Activated T-cell treated with anti-CD3 and anti-CD28 coated beads, Interleukin-2, amount 50 U/mL, for 48 hours (primary cell): Measurements from ENCODE around the gene UBR7.
"Not testable (repeated sequence)": the region's sequence is repeated elsewhere in the genome, so short reads cannot be mapped to it uniquely, and the experiment has no call there.

ENCODE experiments used
- DNase-seq, 2 experiments: peaks; one replicate each; pipeline ENCODE4 v3.0.0-alpha.2; 2020

Gene UBR7

DNA sequence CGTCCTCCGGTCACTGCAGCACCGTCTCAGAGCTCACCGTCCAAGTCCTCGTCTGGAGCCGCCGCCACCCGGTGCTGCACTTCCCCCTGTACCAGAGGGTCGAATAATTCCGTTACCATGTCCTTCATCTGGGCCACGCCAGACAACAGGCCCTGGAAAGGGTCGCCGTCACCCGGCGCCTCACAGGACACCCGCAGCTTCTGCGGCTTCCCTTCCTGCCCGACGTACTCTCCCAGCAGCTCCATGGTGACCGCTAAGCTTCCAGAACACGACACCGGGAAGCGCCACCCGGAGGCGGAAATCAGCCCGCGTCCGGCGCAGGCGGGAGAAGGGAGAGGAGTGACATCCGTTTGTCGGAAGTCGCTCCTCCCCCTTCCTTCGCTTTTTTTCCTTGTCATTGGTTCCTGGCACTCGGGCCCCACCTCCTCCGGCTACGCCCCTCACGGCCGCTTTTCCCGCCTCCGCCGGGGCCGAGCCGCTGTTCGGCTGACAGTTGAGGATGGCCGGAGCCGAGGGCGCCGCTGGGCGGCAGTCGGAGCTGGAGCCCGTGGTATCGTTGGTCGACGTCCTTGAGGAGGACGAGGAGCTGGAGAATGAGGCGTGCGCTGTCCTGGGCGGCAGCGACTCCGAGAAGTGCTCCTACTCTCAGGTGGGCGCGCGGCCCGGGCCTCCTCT, at the start of gene UBR7, which contains the start of gene GON7:
TSS of gene UBR7 (plus strand) at position 464 of the 675 bp plus-strand sequence. CDS start at position 500, 36 bp downstream.
TSS of gene GON7 (minus strand) at position 273 of the 675 bp plus-strand sequence. CDS start at position 245, 28 bp downstream.
- DNase-seq, result peak; percentile 93

GRCh38 chr14:93158349-93158748, 48.7 kb upstream of the UBR7 start:
- DNase-seq, result not testable (repeated sequence)

DNA sequence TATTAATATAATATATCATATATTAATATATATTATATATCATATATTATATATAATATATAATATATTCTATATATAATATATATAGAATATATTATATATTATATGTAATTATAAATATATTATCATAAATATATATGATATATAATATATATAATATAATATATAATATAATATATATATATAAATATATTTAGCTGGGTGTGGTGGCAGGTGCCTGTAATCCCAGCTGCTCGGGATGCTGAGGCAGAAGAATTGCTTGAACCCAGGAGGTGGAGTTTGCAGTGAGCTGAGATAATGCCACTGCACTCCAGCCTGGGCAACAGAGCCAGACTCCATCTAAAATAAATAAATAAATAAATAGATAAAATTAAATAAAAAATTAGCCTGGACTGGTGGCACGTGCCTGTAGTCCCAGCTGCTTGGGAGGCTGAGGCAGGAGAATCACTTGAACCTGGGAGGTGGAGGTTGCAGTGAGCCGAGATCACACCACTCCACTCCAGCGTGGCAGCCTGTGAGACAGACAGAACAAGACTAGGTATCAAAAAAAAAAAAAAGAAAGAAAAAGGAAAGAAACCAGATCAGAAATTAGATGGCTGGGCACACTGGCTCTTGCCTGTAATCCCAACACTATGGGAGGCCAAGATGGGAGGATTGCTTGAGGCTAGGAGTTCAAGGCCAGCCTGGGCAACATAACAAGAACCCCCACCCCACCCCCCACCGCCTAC, 47.3 kb upstream of the UBR7 start:
- not testable (repeated sequence) for DNase-seq

GRCh38 chr14:93160353-93160801, 46.7 kb upstream of the UBR7 start:
- peak in 1 of 2 experiments; percentile 26 for DNase-seq

GRCh38 chr14:93161411-93161940, 45.6 kb upstream of the UBR7 start:
- no peak for DNase-seq

DNA sequence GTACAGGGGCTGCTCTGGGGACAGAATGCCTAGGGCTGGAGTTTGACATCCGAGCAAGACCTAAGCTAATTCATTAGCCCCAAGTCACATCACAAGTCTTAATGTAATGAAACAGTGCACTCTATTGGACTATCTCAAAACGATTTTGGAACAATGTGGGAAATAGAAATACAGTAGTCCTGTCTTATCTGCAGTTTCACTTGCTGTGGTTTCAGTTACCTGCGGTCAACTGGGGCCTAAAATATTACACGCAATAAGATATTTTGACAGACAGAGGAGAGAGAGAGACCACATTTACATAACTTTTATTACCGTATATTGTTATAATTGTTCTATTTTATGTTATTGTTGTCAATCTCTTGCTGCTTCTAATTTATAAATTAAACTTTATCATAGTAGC, 43.5 kb upstream of the UBR7 start:
- no peak for DNase-seq

- DNase-seq, result not testable (repeated sequence)
Observed at GRCh38 chr14:93165271-93166265, 41.5 kb upstream of the UBR7 start.

GRCh38 chr14:93168610-93169009, 38.4 kb upstream of the UBR7 start:
- DNase-seq, result not testable (repeated sequence)

- DNase-seq, result not testable (repeated sequence)
Observed at GRCh38 chr14:93169619-93170018, 37.4 kb upstream of the UBR7 start.

- not testable (repeated sequence) for DNase-seq
Observed at GRCh38 chr14:93170141-93170540, 36.9 kb upstream of the UBR7 start.

GRCh38 chr14:93171376-93171775, 35.7 kb upstream of the UBR7 start:
- DNase-seq, result no peak

GRCh38 chr14:93173943-93174395, 33.1 kb upstream of the UBR7 start:
- peak in 1 of 2 experiments; percentile 26 for DNase-seq

- not testable (repeated sequence) for DNase-seq
Observed at GRCh38 chr14:93174731-93175130, 32.3 kb upstream of the UBR7 start.

DNA sequence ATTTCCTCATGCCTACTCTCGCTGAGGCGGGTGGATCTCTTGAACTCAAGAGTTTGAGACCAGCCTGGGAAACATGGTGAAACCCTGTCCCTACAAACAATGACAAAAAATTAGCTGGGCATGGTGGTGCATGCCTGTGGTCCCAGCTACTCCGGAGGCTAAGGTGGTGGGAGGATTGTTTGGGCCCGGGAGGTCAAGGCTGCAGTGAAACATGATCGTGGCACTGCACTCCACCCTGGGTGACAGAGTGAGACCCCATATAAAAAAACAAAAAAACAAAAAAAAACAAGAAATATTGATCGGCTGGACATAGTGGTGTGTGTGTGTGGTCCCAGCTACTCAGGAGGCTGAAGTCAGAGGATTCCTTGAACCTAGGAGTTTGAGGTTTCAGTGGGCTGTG, 31.6 kb upstream of the UBR7 start:
- DNase-seq, result no peak

- DNase-seq, result no peak
Observed at GRCh38 chr14:93183596-93184317, 23.3 kb upstream of the UBR7 start.

- peak; percentile 88 to 92 for DNase-seq
Observed at GRCh38 chr14:93184391-93185348, 22.4 kb upstream of the UBR7 start, which contains the start of the genes LYSET and MOAP1. Gene LYSET, plus strand, starts transcription at chr14:93185317. Its CDS starts 89 bp downstream, at chr14:93185406. Gene MOAP1, minus strand, starts transcription at chr14:93184897. Its CDS starts 655 bp downstream, at chr14:93184242.

- no peak for DNase-seq
Observed at GRCh38 chr14:93185349-93185720, 21.7 kb upstream of the UBR7 start.

- DNase-seq, result no peak
Observed at GRCh38 chr14:93186466-93186865, 20.6 kb upstream of the UBR7 start.

DNA sequence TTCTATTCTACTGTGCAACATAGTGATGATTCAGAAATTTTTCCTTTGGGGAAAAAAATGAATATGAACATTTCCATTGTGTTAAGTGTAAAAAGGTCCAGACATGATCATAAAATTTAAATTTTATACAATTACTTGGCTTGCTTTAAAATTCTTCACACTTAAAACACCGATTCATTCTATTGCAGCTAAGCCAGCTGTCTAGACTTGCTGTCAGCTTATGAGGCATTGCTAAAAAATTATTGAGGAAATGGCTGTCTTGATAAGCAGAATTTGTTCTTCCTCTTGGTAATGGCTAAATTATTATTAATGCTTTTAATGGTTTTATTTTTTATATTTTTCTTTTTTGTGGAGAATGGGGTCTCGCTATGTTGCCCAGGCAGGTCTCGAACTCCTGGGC, 20.1 kb upstream of the UBR7 start:
- DNase-seq, result no peak

- no peak for DNase-seq
Observed at GRCh38 chr14:93195316-93195999, 11.6 kb upstream of the UBR7 start.
